HL-60 (cell line): Measurements from ENCODE around the gene SYT6.

ENCODE experiments used
- DNase-seq, 2 experiments: peaks; one replicate each; pipeline ENCODE4 v3.0.0-alpha.2; 2010 to 2020; ENCODE audit warnings: low read depth in 1 of 2, low spot score in 1 of 2
- H3K27ac ChIP-seq: fragments of 250-450 bp; sonication (Bioruptor Pico); replicated peaks from 2 replicates; pipeline ENCODE4 v1.5.1; 2020; ENCODE audit warnings: mild to moderate bottlenecking, moderate library complexity
- H3K27me3 ChIP-seq: fragments of 250-450 bp; sonication (Bioruptor Pico); 2 replicates; pipeline ENCODE4 v1.5.1; 2021; ENCODE audit warnings: mild to moderate bottlenecking, moderate library complexity; ENCODE audit not compliant: insufficient read depth, poor library complexity, severe bottlenecking
- H3K4me3 ChIP-seq: replicated peaks from 2 replicates; pipeline ENCODE4 v1.5.1; 2011; ENCODE audit warnings: mild to moderate bottlenecking, control low read depth, low read length; ENCODE audit not compliant: insufficient read depth
- CTCF ChIP-seq: IDR thresholded peaks from one replicate; pipeline ENCODE4 v1.5.1; 2011; ENCODE audit warnings: low read length, control low read depth, inconsistent platforms; ENCODE audit not compliant: insufficient read depth
- GABPA ChIP-seq: IDR thresholded peaks from 2 replicates; pipeline ENCODE4 v1.6.1; 2012; ENCODE audit warnings: low read depth
- POLR2AphosphoS5 ChIP-seq: IDR thresholded peaks from 2 replicates; pipeline ENCODE4 v1.6.1; 2012; ENCODE audit warnings: low read depth
- SPI1 ChIP-seq: IDR thresholded peaks from 2 replicates; pipeline ENCODE4 v1.6.1; 2012; ENCODE audit warnings: low read depth, mild to moderate bottlenecking, borderline replicate concordance
- TF ChIP-seq, protein P1 (sequence below): IDR thresholded peaks from 2 replicates; pipeline ENCODE4 v1.6.1; 2012; ENCODE audit warnings: low read depth; ENCODE audit not compliant: insufficient replicate concordance

SYT6 gene

DNA sequence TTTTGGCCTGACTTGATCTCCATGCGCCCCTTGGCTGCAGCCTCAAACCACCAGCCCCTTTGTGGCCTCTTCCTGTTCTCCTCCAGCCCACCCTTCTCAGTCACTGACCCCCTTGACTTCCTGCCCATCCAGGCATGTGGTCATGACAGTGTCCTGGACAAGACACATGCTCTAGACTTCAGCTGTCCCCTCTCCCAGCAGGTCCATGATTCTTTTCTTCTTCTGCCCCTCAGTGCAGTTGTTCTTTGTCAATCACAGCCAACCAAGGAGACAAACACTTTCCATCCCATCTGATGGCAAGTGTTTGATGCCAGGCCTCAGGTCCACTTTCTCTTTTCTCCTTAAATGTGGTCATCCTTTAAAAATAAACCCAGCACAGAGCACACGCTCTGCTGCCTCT, 49.7 kb downstream of the SYT6 start:
- no peaks in the 10 kb centered on the region for H3K27me3 ChIP-seq
- H3K4me3 ChIP-seq = no peak overlapping the region
- H3K27ac ChIP-seq = no peak overlapping the region
- no peak for TF ChIP-seq CTCF
- no peak for TF ChIP-seq GABPA
- no peak for TF ChIP-seq SPI1
- TF ChIP-seq POLR2AphosphoS5 = no peak
- DNase-seq = no peak

DNA sequence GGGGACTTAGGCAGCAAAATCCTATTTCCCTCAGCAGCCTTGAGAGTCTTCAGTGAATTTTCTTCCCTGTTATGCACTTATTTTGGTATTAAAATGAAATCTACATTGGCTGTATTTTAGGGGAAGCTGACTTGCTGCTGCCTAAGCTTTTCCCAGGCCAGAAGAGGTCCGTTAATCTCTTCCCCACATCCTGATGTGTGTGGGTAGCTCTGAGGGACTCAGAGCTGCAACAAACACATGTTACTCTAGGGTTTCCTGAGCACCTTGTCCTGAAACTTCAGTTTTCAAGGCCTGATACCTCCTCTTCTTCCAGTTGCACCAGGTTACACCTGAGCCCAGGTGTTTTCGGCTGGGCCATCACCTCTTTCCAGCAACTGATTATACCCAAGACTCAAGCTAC, 51.5 kb downstream of the SYT6 start:
- Histone ChIP-seq H3K4me3 (no peak overlapping the region), H3K27me3 (no peaks in the 10 kb centered on the region), H3K27ac (no peak overlapping the region)
- no peak for DNase-seq
- TF ChIP-seq POLR2AphosphoS5 = no peak
- no peak for TF ChIP-seq CTCF
- no peak for TF ChIP-seq SPI1
- TF ChIP-seq, protein P1, sequence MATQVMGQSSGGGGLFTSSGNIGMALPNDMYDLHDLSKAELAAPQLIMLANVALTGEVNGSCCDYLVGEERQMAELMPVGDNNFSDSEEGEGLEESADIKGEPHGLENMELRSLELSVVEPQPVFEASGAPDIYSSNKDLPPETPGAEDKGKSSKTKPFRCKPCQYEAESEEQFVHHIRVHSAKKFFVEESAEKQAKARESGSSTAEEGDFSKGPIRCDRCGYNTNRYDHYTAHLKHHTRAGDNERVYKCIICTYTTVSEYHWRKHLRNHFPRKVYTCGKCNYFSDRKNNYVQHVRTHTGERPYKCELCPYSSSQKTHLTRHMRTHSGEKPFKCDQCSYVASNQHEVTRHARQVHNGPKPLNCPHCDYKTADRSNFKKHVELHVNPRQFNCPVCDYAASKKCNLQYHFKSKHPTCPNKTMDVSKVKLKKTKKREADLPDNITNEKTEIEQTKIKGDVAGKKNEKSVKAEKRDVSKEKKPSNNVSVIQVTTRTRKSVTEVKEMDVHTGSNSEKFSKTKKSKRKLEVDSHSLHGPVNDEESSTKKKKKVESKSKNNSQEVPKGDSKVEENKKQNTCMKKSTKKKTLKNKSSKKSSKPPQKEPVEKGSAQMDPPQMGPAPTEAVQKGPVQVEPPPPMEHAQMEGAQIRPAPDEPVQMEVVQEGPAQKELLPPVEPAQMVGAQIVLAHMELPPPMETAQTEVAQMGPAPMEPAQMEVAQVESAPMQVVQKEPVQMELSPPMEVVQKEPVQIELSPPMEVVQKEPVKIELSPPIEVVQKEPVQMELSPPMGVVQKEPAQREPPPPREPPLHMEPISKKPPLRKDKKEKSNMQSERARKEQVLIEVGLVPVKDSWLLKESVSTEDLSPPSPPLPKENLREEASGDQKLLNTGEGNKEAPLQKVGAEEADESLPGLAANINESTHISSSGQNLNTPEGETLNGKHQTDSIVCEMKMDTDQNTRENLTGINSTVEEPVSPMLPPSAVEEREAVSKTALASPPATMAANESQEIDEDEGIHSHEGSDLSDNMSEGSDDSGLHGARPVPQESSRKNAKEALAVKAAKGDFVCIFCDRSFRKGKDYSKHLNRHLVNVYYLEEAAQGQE = no peak
- no peak for TF ChIP-seq GABPA

- no peak for DNase-seq
- no peak overlapping the region for H3K4me3 ChIP-seq
- no peak for TF ChIP-seq SPI1
- H3K27ac ChIP-seq = no peak overlapping the region
- no peaks in the 10 kb centered on the region for H3K27me3 ChIP-seq
Observed at GRCh38 chr1:114100148-114100547, 53.5 kb downstream of the SYT6 start.

- Histone ChIP-seq H3K27ac (no peak overlapping the region), H3K4me3 (no peak overlapping the region), H3K27me3 (no peaks in the 10 kb centered on the region)
- no peak for TF ChIP-seq GABPA
- TF ChIP-seq CTCF = no peak
- TF ChIP-seq POLR2AphosphoS5 = no peak
- TF ChIP-seq, protein P1 = no peak
- TF ChIP-seq SPI1 = no peak
- DNase-seq = no peak
Observed at GRCh38 chr1:114099268-114099667, 54.4 kb downstream of the SYT6 start.
